HG02852 (cell line): Measurements from ENCODE around the gene KIAA0319L.
"Not testable (repeated sequence)": the region's sequence is repeated elsewhere in the genome, so short reads cannot be mapped to it uniquely, and the experiment has no call there.

Experiments used
- ATAC-seq: cut with Tn5 transposase; IDR thresholded peaks from one replicate; pipeline ENCODE4 v1.9.1; 2021; ENCODE audit warnings: mild to moderate bottlenecking, moderate library complexity; ENCODE audit not compliant: unreplicated experiment

The KIAA0319L gene

GRCh38 chr1:35585281-35585680 is 28.1 kb upstream of the KIAA0319L start:
- ATAC-seq: no peak

GRCh38 chr1:35581621-35582020 is 24.4 kb upstream of the KIAA0319L start:
- ATAC-seq: not testable (repeated sequence)

DNA sequence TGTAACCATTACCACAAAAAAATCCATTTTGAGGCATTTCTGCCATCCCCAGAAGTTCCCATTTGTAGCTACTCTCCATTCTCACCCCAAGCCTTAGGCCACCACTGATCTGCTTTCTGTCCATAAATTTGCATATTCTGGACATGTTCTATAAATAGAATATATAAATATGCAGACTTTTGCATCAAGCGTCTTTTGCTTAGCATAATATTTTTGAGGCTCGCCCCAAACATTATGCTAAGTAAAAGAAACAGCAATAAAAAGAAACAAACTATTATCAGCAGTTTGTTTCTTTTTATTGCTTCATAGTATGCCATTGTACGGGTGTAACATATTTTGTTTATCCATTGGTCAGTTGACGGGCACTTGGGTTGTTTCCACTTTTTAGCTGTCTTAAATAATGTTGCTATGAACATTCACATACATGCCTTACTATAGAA is 23.8 kb upstream of the KIAA0319L start:
- ATAC-seq: no peak

GRCh38 chr1:35577071-35577998 is 20.1 kb upstream of the KIAA0319L start:
- ATAC-seq: peak; percentile 56

GRCh38 chr1:35576766-35577070 is 19.5 kb upstream of the KIAA0319L start:
- not testable (repeated sequence) for ATAC-seq

GRCh38 chr1:35576061-35576765 is 19.0 kb upstream of the KIAA0319L start:
- ATAC-seq: no peak

- no peak for ATAC-seq
These were observed 18.3 kb upstream of the KIAA0319L start for GRCh38 chr1:35575416-35575958.

GRCh38 chr1:35574655-35575415 is 17.6 kb upstream of the KIAA0319L start:
- ATAC-seq: no peak

DNA sequence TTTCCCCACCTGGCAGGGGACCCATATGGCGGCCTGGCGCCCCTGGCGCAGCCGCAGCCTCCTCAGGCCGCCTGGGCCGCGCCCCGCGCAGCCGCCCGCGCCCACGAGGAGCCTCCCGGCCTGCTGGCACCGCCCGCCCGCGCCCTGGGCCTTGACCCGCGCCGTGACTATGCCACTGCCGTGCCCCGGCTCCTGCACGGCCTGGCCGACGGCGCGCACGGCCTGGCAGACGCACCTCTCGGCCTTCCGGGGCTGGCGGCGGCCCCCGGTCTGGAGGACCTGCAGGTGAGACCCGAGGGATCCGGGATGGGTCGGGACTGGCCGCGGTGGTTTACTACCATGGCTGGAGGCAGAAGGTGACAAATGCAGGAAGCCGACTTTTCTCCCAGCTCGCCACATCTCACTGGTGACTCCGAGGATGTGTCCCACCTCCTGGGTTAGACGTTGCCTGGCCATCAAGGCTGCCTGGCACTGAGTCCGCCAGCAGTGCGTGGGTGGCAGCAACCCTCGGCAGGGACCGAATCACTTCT is 17.0 kb upstream of the KIAA0319L start:
- ATAC-seq: no peak

DNA sequence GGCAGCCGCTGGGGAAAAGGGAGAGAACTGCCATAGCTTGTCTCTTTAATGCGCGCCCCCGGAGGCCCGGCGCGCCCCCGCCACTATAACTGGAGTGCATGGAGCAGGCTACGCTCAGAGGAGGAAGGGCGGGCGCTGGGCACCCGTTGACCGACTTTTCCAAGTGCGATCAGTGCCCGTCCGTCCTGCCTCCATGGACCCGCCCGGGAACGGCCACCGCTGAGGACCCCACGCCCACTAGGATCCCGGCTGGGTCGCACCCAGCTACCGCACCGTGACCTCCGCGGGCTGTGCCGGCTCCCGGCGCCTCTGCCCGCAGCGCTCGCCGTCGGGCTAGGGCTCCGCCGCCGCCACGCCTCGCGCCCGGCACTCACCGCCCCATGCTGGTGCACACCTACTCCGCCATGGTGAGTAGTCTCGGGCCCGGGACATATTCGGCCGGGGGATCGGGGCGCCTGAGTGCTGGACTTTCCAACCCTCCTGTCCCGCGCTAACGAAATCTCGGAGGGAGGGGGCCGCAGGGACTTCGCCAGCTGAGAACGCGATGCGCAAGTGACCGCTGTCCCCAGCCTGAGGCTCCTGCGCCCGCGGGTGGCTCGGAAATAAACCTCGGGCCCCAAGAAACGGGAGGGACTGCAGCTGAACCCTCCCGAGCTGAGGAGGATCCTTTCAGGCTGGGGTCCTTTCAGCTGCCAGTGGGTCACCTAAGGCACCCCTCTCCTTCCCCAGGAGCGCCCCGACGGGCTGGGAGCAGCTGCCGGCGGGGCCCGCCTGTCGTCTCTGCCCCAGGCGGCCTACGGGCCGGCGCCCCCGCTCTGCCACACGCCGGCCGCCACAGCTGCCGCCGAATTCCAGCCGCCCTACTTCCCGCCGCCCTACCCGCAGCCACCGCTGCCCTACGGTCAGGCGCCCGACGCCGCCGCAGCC is 16.3 kb upstream of the KIAA0319L start, which contains the start of gene TFAP2E:
Gene TFAP2E, plus strand, starts transcription at position 117 of the 927 bp plus-strand sequence. Its CDS starts 264 bp downstream, at position 381.
- ATAC-seq: no peak

DNA sequence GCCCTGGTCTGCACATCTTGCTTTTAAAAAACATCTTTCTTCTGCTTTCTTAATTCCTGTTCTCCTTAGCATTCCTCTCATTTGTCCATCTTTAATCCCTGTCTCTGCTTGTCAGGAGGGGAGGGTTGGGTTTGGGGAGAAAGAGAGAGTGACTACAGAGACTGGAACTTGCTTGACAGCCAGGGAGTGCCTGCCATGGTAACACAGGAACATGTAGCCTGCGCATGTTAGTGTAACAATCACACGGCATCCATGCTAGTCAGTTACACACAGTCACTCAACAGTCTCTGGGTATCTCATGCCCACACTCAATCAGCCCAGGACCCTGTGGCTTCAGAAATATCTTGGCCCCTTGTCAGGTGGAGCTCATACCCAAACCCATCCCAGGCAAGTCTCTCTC is 15.1 kb upstream of the KIAA0319L start:
- ATAC-seq: no peak

DNA sequence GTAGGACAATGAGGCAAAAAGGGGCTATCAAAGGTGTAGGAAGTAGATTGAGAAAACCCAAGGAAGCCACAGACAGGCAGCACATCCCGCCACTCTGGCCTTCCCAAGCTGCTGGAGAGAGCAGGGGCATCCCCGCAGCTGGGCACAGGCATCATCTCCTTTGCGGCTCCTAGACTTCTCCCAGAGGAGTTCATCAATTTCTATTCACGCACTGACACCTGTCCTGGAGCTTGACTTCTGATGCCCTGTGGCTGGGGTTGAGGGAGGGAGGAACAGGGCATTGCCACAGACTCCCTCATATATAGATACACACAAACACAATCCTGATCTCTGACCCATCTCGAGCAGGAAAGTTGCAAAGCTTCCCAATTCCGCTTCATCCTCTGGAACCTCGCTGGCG is 14.1 kb upstream of the KIAA0319L start:
- no peak for ATAC-seq

DNA sequence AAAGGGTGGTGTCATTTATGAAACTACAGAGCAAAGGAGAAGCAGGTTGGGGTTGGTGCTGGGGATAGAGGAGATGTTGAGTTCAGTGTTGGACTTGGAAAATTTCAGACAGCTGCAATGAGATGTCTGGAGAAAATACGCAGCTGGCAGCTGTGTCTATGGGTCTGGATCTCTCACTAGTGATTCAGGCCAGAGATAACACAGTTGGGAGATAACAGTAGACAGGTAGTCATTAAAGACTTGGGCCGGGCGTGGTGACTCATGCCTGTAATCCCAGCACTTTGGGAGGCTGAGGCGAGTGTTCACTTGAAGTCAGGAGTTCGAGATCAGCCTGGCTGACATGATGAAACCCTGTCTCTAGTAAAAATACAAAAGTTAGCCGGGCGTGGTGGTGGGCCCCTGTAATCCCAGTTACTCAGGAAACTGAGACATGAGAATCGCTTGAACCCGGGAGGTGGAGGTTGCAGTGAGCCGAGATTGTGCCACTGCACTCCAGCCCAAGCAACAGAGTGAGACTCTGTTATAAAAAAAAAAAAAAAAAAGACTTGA is 13.5 kb upstream of the KIAA0319L start:
- ATAC-seq: no peak

GRCh38 chr1:35569936-35570335 is 12.7 kb upstream of the KIAA0319L start:
- ATAC-seq: no peak

DNA sequence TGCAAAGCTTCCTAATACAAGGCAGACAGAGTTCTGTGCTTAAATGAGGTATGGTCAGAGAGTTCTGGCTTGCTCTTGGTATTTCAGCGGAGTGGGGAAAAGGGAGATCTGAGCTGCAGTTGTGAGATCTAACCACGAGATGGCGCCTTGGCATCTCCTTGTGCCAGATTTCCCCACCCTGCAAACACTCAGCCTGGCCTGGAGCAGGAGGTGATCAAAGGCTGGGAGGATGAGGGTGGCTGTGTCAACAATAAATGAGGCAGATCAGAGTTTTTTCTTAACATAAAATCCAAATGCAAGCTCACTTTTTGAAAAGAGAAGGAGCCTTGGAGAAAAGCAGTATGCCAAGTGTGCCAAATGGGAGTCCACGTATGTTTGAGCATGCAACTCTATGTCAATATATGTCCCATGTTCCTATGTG is 11.8 kb upstream of the KIAA0319L start:
- no peak for ATAC-seq

DNA sequence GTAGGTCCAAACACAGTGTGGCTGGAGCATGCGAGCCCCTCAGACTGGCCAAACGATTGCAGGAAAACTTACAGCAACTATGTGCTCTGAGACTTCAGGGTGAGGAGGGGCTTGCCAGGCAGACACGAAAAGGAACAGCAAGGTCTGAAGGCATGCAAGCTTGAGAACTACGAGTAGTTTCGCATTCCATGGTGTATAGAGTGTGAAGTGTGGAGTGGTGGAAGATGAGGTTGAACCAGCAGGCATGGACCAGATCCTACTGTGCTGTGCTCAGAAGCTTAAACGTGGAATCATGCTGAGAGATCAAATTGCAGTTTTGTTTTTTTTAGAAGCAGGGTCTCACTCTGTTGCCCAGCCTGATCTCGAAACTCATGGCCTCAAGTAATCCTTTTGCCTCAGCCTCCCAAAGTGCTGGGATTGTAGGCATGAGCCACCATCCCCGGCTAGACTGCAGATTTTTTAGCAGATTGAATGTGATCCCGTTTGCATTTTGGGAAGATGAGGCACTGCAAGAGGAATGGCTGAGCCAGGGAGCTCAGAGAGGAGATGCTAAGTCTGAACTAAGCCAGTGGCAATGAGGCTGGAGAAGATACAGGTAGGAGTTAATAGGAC is 10.8 kb upstream of the KIAA0319L start:
- ATAC-seq: no peak

- ATAC-seq: no peak
These were observed 8.5 kb upstream of the KIAA0319L start for GRCh38 chr1:35565742-35566133.

- ATAC-seq: no peak
These were observed 7.9 kb upstream of the KIAA0319L start for GRCh38 chr1:35564884-35565741.
